Measurements from ENCODE around the gene GPRIN2. TPM values are rescaled to one million over a fixed set of nuclear protein-coding genes. Genes with fewer than 3 reads are reported as not detected.
A peak's percentile ranks its signal among the peaks of the same experiment; 100 is the strongest.

The GPRIN2 gene
- total RNA-seq, 1 donor from 2014 or later = 0.53 TPM

GRCh38 chr10:46557319-46558121, 1.1 kb upstream of the GPRIN2 start:
- peaks cover 39% of the 10 kb centered on the region for H3K27me3 ChIP-seq (ENCODE audit: control insufficient read depth, insufficient read depth, low read length)
- FAIRE-seq (no peak), DNase-seq (ENCODE audit: low read depth) (no peak)
- no peak for TF ChIP-seq CTCF (IDR thresholded peaks at IDR 0.05; ENCODE audit: insufficient read depth, low read length, severe bottlenecking)
- no peak overlapping the region for H3K4me3 ChIP-seq (ENCODE audit: low read depth, low read length)
- no peaks in the 10 kb centered on the region for H3K36me3 ChIP-seq (ENCODE audit: control insufficient read depth, insufficient read depth, low read length)

DNA sequence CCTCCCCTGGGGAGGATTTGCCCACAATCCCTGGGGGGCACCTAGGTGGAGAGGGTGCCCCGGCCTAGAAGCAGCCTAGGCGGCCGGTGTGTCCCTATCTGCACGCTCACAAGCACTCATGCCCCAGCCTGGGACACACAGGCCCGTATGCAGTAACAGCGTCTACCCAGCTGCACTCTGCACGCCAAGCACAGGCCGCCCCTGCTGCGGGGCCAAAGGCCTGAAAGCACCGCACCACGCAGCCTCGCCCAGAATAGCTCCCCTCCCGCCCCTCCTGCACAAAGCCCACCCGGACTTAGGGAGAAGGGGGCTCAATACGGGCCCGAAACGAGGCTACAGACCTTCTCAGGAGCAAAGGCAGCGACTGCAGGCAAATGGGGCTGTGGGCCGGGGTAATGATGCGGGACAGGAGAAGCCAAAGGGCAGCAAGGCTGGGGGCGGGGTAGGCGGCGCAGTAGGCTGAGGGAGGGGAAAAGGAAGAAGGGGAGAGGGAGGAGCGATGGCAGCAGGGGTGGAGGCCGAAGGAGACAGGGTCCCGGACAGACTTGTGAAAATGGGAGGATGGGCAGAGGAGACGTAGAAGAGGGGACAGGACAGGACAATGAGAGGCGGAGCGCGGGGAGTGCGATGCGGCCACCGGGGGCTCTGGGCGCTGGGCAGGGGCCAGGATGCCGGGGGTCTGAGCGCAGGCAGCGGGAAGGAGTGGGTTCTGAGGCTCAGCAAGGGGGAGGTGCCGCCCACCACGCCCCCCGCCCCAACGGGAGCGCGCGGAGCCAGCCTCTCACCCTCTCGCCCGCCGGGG, 544 bp downstream of the GPRIN2 start:
- Histone ChIP-seq H3K36me3 (ENCODE audit: control insufficient read depth, insufficient read depth, low read length) (no peaks in the 10 kb centered on the region), H3K4me3 (ENCODE audit: low read depth, low read length) (peak overlapping the region; percentile 48), H3K27me3 (ENCODE audit: control insufficient read depth, insufficient read depth, low read length) (peaks cover 38% of the 10 kb centered on the region)
- TF ChIP-seq CTCF (IDR thresholded peaks at IDR 0.05; ENCODE audit: insufficient read depth, low read length, severe bottlenecking) = no peak
- FAIRE-seq = no peak
- DNase-seq (ENCODE audit: low read depth) = no peak

GRCh38 chr10:46555366-46555712, 1.1 kb downstream of the GPRIN2 start:
- DNase-seq (ENCODE audit: low read depth) = no peak
- H3K4me3 ChIP-seq (ENCODE audit: low read depth, low read length) = no peak overlapping the region
- FAIRE-seq = no peak
- H3K36me3 ChIP-seq (ENCODE audit: control insufficient read depth, insufficient read depth, low read length) = no peaks in the 10 kb centered on the region
- H3K27me3 ChIP-seq (ENCODE audit: control insufficient read depth, insufficient read depth, low read length) = peaks cover 32% of the 10 kb centered on the region
- no peak for TF ChIP-seq CTCF (IDR thresholded peaks at IDR 0.05; ENCODE audit: insufficient read depth, low read length, severe bottlenecking)

DNA sequence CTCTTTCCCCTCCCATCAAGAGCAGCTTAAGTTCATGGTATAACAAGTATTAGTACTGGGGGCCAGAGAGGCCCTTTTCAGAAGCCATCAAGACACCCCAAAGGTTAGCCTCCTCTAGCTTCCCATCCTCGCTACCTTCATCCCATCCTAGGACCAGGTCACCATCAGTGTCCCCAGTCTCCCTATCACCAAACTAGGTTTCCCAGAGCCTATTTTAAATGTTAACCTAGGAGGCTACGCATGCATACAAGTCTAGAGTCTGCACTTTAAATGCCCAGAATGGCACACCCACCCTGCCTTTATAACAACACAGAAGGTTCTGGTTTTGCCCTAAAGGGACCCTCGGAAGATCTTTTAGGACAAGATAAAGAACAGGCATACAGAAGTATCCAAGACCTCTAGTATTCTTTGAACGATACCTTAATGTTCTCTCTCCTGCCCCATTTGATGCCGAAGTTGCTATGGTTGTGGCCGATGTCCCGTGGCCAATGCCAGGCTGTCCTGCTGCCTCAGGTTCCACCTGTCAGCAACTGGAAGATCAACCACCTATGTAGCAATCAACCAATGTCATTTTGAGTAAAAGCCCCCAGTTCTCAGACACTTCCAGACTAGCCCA, 2.2 kb downstream of the GPRIN2 start:
- DNase-seq (ENCODE audit: low read depth) (no peak), FAIRE-seq (no peak)
- Histone ChIP-seq H3K27me3 (ENCODE audit: control insufficient read depth, insufficient read depth, low read length) (peaks cover 30% of the 10 kb centered on the region), H3K4me3 (ENCODE audit: low read depth, low read length) (no peak overlapping the region), H3K36me3 (ENCODE audit: control insufficient read depth, insufficient read depth, low read length) (no peaks in the 10 kb centered on the region)
- TF ChIP-seq CTCF (IDR thresholded peaks at IDR 0.05; ENCODE audit: insufficient read depth, low read length, severe bottlenecking) = no peak

GRCh38 chr10:46553238-46554049, 3.0 kb downstream of the GPRIN2 start:
- peak; percentile 18 for FAIRE-seq
- no peak for TF ChIP-seq CTCF (IDR thresholded peaks at IDR 0.05; ENCODE audit: insufficient read depth, low read length, severe bottlenecking)
- Histone ChIP-seq H3K4me3 (ENCODE audit: low read depth, low read length) (no peak overlapping the region), H3K36me3 (ENCODE audit: control insufficient read depth, insufficient read depth, low read length) (no peaks in the 10 kb centered on the region), H3K27me3 (ENCODE audit: control insufficient read depth, insufficient read depth, low read length) (peaks cover 28% of the 10 kb centered on the region)
- no peak for DNase-seq (ENCODE audit: low read depth)
